GM18907 (cell line): ENCODE results near the gene PLXNC1.

Experiments
- ATAC-seq: cut with Tn5 transposase; IDR thresholded peaks from one replicate; pipeline ENCODE4 v1.9.1; 2021; ENCODE audit warnings: mild to moderate bottlenecking, moderate library complexity; ENCODE audit not compliant: unreplicated experiment

PLXNC1 gene

DNA sequence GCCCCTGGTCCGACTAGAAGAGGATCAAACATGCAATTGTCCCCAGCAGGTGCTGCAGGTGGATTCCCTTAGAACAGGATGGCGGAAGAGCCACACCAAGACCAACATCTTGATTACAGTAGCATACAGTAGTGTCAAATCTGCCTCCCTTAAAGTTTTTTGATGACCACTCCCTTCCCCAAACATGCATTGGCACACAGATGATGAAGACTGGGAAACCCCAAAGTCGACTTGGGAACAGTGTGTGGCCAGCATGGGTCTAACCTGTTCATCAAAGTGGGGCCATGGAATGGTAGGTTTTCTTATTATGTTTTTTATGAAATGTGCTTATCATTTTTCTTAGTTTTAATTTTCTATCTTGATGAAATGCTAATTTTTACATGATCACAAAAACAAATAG lies 8.8 kb downstream of the PLXNC1 start:
- ATAC-seq = no peak

DNA sequence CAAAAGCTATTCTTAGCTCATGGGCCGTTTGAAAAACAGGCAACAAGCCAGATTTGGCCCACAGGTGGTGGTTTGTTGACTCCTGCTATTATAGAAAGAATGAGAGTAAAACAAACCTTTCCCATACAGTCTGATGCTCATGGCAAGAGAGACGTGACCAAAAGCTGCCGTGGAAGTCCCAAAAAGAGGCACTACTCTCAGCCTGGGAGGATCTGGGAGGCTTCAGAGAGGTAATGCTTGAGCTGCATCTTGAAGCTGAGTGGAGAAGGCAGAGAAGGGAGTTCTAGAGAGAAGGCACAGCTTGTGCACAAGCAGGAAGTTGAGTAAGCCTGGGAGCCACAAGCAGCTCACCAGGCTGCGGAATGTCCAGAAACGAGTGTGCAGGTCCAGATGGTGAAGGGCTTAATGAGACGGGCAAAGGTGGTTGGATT lies 9.6 kb downstream of the PLXNC1 start:
- ATAC-seq = peak; percentile 85

GRCh38 chr12:94158666-94159065 lies 10.3 kb downstream of the PLXNC1 start:
- no peak for ATAC-seq

GRCh38 chr12:94162108-94162507 lies 13.7 kb downstream of the PLXNC1 start:
- ATAC-seq = no peak

DNA sequence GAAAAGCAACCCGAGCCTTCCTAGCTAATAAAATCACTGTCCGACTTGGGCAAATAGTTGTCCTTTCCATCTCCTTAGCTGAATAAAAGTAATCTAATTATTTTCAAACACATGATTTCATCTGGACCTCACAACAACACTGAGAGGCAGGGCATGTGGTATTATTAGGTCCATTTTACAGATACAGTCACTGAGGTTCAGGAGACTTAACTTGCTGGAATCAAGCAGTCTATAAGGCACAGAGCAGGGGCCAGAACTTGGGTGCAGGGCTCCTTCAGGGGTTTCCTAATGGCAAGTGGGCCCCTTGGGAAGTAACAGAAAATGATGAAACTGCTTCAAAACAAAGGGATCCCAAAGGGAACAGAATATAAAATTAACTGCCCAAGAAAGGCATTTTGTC lies 15.5 kb downstream of the PLXNC1 start:
- no peak for ATAC-seq

- no peak for ATAC-seq
These were observed 16.8 kb downstream of the PLXNC1 start for GRCh38 chr12:94165138-94165537.

DNA sequence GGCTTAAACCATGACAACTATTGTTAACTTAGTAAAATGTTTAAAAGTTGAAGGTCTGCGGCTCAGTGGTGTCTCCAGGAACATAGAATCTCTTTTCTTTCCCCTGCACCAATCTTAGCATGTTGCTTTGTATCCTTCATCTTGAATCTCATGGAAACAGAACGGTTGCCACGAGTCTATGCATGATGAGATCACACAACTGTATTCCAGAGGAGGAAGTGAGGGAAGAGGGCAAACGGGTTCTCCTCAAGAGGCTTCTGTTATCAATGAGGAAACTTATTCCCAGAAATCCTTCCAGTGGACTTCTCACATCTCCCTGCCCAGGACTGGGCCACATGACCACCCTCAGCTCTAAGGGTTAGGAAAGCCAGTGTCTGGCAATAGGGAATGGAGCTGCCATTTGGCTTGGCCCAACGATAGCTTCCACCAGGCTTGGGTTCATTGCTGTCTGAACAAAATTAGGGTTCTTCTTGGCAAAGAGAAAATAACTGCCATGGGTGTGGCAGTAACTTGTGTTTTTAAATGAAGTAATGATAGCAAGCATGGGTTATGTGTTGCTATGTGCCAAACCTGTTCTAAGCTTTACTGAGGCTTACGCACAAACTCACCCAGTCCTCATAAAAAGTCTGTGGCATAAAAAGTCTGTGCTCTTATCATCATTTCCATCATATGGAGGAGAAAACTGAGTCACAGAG lies 17.4 kb downstream of the PLXNC1 start:
- ATAC-seq = no peak

- no peak for ATAC-seq
These were observed 18.8 kb downstream of the PLXNC1 start for GRCh38 chr12:94167071-94167755.

DNA sequence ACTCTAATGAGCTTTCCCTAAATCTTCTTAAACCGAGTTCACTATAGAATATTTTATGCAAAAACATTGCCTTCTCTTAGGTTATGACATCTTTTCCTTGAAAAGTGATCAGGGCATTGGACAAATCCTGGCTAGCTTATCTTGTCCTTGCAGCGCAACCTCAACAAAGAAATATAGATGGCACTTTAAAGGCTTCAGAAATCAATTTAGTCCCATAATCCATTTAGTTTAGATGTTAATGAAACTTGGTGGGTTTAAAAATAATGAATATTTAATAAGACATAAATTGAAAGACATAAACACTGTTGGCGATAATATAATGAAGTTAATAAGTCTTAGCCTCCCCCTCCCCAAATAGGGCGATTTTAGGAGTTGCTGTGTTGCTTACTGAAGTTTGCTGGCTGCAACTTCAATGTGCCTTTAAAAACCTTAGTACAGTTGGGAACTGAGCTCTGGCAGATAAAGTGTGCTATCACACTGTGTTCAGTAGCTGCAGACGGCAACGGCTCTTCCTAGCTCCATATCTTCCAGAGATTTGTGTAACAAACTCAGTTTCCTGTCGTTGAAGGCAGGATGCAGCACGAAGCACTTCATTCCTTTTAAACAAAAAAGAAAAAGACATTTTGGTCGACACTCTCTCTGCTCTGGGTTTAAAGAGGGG lies 19.5 kb downstream of the PLXNC1 start:
- no peak for ATAC-seq

DNA sequence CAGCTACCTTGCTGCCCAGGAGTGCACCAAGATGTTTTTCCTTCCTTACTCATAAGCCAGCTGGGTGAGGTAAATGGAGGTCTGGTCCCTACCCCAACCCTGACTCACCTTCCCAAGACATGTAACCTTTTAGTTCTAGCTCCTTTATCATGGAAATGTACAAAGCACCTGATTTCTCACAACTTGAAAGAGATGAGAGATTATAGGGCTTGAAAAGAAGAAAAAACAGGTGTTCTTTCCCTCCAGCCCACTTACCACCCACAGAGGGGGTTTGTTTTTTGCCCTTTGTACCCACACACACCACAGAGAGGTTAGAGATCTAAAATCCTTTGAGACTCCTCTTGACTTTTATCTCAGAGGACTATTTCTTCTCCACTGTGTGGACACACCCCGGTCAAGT lies 21.1 kb downstream of the PLXNC1 start:
- ATAC-seq = no peak

DNA sequence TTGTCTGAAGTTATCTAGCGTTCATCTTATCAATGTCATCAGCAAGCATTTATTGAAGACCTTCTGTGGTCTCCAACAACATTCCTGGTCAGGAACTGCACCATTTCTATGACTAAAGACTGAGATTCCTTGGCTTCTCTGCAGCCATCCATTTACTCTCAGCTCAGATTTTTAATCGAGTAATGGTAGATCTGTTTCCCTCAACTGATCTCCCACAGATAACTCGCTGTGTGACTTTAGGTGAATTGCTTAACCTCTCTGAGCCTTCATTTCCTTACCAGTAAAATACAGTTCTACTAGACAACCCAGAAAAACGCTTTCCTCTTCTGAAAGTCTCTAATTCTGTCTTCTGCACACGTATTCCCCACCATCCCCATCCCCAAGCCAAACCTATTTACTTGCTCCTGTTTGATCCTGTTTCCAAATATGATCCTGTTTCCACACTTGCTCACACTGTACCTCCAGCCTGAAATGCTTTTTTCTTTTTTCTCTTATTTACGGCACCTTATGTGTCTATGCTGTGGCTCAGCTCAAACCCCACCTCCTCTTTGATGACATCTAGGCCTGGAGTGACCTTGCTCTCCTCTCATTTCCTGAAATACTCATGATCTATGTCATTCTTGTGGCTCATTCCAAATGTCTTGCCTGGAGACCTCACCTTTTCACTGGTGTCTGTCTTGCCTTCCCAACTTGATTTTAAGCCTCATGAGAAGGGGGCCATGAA lies 21.8 kb downstream of the PLXNC1 start:
- no peak for ATAC-seq

GRCh38 chr12:94170690-94171594 lies 22.6 kb downstream of the PLXNC1 start:
- ATAC-seq = no peak

- ATAC-seq = no peak
These were observed 23.2 kb downstream of the PLXNC1 start for GRCh38 chr12:94171595-94171930.

DNA sequence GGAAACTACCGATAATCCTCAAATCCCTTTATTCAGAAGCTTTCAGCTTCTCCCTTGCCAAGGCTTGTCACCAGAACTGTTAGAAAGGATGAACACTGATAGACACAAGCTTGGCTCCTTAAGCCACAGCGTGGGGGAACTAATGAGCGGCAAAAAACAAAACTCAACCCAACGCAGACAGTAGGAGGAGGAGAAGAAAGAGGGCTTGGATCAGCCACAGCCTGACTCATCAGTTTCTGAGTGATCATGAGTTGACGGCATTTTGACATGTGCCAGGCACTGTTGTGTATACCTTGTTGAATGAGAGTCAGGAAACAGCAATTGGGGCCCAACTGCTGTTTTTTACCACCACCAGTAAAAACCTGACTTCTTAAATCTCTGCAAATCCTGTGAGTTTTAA lies 23.7 kb downstream of the PLXNC1 start:
- no peak for ATAC-seq

- ATAC-seq = no peak
These were observed 24.6 kb downstream of the PLXNC1 start for GRCh38 chr12:94172973-94173372.

DNA sequence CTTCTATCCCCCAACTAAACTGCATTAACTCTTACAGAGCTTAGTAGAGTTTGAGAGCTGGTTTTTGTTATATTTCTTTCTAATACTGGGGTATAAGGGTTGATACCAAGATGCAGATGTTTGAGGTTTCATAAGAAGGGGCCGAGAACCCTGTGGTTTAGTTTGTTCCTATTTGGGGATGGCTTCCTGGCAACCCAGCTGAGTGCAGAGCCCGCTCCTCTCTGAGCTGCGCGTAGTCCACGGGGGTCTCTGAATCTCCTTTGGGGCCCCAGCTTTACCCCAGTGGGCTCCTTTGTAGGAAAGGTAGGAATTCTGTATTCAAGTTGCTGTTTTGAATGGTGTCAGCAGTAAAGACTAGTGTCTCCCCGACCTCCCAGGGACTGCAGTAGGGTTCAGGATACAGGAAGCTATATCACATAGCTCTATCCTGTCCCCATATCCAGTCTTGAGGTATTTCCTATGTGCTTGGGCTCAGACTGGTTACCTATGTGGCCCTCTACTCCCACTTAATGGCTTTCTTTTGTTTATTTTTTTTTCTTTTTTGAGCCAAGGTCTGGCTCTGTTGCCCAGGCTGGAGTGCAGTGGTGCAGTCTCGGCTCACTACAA lies 25.4 kb downstream of the PLXNC1 start:
- ATAC-seq = peak; percentile 64

GRCh38 chr12:94174576-94174975 lies 26.2 kb downstream of the PLXNC1 start:
- ATAC-seq = peak; percentile 57

DNA sequence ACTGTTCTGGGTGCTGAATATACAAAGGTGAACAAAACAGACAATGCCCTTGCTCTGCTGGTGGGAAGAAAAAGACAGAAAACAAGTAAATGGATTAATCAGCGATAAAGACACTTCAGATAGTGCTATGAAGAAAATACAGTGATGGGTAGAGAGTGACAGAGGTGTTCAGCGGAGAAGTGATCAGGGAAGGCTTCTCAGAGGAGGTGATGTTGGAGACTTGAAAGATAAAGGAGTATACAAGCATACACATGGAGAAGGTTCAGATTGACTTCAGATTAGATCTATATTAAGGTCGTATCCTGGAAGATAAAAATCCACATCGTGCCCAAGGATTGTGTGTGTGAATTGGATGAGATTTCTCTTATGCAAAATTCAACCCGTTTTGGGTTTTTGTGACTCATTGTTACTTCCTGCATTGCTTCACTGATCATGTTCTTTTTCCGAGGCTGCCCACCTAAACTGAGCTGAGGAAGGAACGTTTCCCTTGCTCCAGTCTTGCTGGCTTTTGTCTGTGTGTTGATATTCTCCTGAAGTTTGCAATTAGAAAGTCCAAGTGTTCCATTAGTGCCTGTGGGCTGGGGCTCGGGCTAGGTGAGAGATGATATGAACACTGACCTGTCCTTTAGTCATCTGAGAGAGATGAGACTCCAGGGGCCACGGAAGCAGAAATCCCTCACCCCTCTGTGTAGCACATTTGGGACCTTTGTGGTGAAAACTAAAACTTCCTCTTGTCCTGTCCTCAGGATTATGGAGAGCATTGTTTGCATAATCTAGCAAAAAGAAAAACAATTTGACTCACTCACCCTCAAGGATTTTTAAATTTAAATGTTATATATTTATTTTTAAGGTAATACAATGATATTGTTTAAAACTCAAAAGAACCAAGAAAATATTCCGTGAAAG lies 27.6 kb downstream of the PLXNC1 start:
- ATAC-seq = peak; percentile 34

GRCh38 chr12:94178054-94178453 lies 29.7 kb downstream of the PLXNC1 start:
- ATAC-seq = no peak
